Measurements from ENCODE around the gene SVBP.

Gene SVBP

DNA sequence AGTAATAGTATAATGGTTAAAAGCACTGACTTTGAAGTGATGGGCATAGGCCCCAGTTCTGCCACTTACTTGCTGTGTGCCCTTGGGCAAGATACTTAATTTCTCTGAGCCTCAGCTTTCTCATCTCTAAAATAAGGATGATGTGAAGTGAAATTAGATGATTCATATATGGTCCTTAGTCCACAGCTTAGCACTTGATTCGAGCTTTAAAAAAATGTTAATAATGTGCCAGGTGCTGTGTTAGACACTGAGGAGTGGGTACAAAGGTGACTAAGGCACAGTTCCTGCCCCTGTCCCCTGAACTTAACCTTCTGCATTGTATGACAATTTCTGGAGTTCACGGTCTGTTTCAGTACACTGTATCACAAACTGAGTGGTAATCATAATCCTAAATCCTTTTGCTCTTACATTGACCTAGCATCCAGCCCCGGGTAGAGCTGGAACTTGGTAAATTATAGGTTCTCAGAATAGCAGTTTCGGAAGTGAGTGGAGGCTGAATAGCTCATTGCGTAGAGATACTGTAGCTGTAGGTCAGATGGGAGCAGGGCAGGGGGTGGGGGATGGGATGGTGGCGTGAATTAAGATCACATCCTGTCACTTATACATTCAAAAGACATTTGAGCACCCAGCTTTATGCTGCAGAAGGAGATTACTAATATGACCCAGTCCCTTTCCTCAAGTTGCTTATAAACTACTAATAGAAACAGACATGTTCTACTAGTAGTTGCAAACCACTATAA is 30.7 kb upstream of the SVBP start:
- no peak overlapping the region for H3K27ac ChIP-seq (ENCODE audit: low read length, poor library complexity, severe bottlenecking)
- H3K9ac ChIP-seq (ENCODE audit: low read length) = peak overlapping the region; percentile 90
- peaks cover 10% of the 10 kb centered on the region for H3K9me3 ChIP-seq (ENCODE audit: control insufficient read depth, low read length)
- H3K23ac ChIP-seq (ENCODE audit: low read length in 2 of 2) = no peak overlapping the region
- peaks cover 17 to 46% of the 10 kb centered on the region in 2 experiments for H3K36me3 ChIP-seq (ENCODE audit: control insufficient read depth in 1 of 2, insufficient read depth in 2 of 2, low read depth in 1 of 2, low read length in 2 of 2)
- peaks cover 3% of the 10 kb centered on the region for H3K4me1 ChIP-seq (ENCODE audit: control insufficient read depth, insufficient read depth, low read depth, low read length)
- no peak overlapping the region for H2AFZ ChIP-seq (ENCODE audit: low read depth, low read length)
- H3K79me1 ChIP-seq (replicated peaks; ENCODE audit: low read length, poor library complexity, severe bottlenecking) = peaks cover 35% of the 10 kb centered on the region
- no peak overlapping the region for H3K4ac ChIP-seq (ENCODE audit: low read depth in 1 of 2, low read length in 2 of 2)
- H2BK120ac ChIP-seq (ENCODE audit: low read depth, low read length) = no peak overlapping the region
- H2AK5ac ChIP-seq (ENCODE audit: low read length, severe bottlenecking) = no peak overlapping the region
- H2BK12ac ChIP-seq (ENCODE audit: low read length in 2 of 2) = no peak overlapping the region
- peak overlapping the region in 1 of 2 experiments; percentile 95 for H3K4me3 ChIP-seq (ENCODE audit: insufficient read depth in 1 of 2, low read depth in 1 of 2, low read length in 2 of 2)
- WGBS = 100% methylated on average over 2 of the region's 6 CpGs
- no peak for DNase-seq
- H2BK5ac ChIP-seq (ENCODE audit: low read depth, low read length, poor library complexity, severe bottlenecking) = no peak overlapping the region
- no peak overlapping the region for H3K14ac ChIP-seq (ENCODE audit: low read length in 2 of 2)
- H2BK15ac ChIP-seq (ENCODE audit: low read depth, poor library complexity, severe bottlenecking) = no peak overlapping the region
- no peaks in the 10 kb centered on the region for H3K27me3 ChIP-seq (ENCODE audit: control insufficient read depth in 1 of 2, insufficient read depth in 1 of 2, low read length in 2 of 2)
- H3K18ac ChIP-seq (ENCODE audit: low read depth in 1 of 2, low read length in 2 of 2) = no peak overlapping the region
- H4K91ac ChIP-seq (ENCODE audit: low read length) = no peak overlapping the region
- no peak overlapping the region for H3K4me2 ChIP-seq (ENCODE audit: low read length, poor library complexity, severe bottlenecking)
- H4K8ac ChIP-seq (ENCODE audit: low read length) = no peak overlapping the region

DNA sequence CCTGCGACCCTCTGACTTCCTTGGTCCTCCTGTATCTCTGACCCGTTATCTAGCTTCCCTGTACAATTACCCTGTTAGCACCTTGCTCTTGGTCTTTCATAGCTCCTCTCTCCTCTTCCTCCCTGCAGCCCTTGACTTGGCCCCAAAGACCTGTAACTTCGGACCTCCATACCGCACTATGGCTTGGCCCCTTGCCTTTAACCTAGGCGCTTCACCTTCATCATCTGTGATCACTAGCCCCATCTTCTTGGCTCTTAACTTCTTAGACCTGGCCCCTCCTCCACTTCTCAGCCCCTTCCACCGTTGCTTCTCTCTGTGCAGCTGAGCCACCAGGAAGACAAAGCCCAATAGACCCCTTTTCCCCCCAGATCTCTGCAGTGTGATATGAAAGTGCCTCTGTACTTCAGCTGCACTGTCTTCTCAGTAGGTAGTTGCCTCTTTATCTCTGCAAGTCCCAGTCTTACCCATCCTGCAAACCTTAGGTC is 30.0 kb upstream of the SVBP start:
- 11% methylated on average over 6 of the region's 6 CpGs for WGBS

DNA sequence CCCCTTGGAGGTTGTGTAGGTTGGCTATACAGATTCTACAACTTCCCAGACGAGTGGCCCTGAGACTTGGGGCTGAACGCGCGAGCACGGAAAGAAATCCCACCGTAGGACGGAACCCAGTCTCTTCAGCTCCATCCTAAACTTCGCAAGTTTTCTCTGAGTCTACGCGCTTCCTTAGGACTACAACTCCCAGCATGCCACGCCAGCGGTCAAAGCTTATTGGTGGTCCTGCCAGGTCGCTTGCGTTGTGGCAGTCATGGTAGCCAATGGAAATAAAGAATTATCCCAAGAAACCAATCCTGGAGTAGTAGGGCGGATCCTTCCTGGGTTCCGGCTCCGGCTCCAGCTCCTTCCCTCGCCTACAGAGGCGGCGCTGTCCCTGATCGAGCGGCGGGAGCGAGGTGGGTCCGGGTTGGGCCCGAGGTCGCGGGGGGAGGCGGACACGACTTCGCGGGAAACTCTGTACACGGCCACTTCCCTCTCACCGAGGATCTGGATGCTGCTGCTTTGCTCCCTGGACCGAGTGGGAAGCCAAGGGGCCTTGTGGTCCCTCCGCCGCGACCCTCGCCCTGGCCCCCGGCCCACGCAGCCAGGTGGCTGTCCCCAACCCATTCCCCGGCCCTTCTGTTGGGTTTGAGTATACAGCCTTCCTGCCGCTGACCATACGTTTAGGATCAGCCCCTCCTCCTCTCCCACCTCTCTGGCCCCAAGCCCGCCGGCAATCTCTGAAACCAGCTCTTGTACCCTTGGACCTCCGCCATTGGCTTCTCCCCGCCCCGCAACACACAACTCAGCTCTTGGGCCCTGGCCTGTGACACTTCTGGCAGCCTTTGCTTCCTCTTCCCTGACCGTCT is 29.3 kb upstream of the SVBP start, which contains the start of gene ZNF691:
Gene ZNF691 (plus strand): TSS at position 357 of the 854 bp plus-strand sequence. CDS start 3,046 bp downstream, outside the sequence.
- Histone ChIP-seq H3K14ac (ENCODE audit: low read length in 2 of 2) (peak within 1 kb of the TSS; percentile 21 to 63), H4K91ac (ENCODE audit: low read length) (peak within 1 kb of the TSS; percentile 64), H3K4ac (ENCODE audit: low read depth in 1 of 2, low read length in 2 of 2) (peak within 1 kb of the TSS; percentile 48 to 95), H3K9me3 (ENCODE audit: control insufficient read depth, low read length) (peaks cover 5% of the 10 kb centered on the region), H2BK120ac (ENCODE audit: low read depth, low read length) (no peak within 1 kb of the TSS), H3K4me2 (ENCODE audit: low read length, poor library complexity, severe bottlenecking) (peak within 1 kb of the TSS; percentile 93), H3K23ac (ENCODE audit: low read length in 2 of 2) (peak within 1 kb of the TSS; percentile 30 to 51), H3K36me3 (ENCODE audit: control insufficient read depth in 1 of 2, insufficient read depth in 2 of 2, low read depth in 1 of 2, low read length in 2 of 2) (peaks cover 17 to 48% of the 10 kb centered on the region in 2 experiments), H3K4me1 (ENCODE audit: control insufficient read depth, insufficient read depth, low read depth, low read length) (peaks cover 3% of the 10 kb centered on the region), H2BK5ac (ENCODE audit: low read depth, low read length, poor library complexity, severe bottlenecking) (no peak within 1 kb of the TSS), H3K9ac (ENCODE audit: low read length) (peak within 1 kb of the TSS; percentile 90), H2AK5ac (ENCODE audit: low read length, severe bottlenecking) (no peak within 1 kb of the TSS), H2AFZ (ENCODE audit: low read depth, low read length) (peak within 1 kb of the TSS; percentile 72), H3K27ac (ENCODE audit: low read length, poor library complexity, severe bottlenecking) (no peak within 1 kb of the TSS), H4K8ac (ENCODE audit: low read length) (peak within 1 kb of the TSS; percentile 89), H2BK12ac (ENCODE audit: low read length in 2 of 2) (no peak within 1 kb of the TSS), H3K27me3 (ENCODE audit: control insufficient read depth in 1 of 2, insufficient read depth in 1 of 2, low read length in 2 of 2) (no peaks in the 10 kb centered on the region), H2BK15ac (ENCODE audit: low read depth, poor library complexity, severe bottlenecking) (peak within 1 kb of the TSS; percentile 30), H3K4me3 (ENCODE audit: insufficient read depth in 1 of 2, low read depth in 1 of 2, low read length in 2 of 2) (peak within 1 kb of the TSS; percentile 87 to 95), H3K79me1 (replicated peaks; ENCODE audit: low read length, poor library complexity, severe bottlenecking) (peaks cover 34% of the 10 kb centered on the region), H3K18ac (ENCODE audit: low read depth in 1 of 2, low read length in 2 of 2) (peak within 1 kb of the TSS; percentile 83 to 87)
- 1% methylated on average over 44 of the region's 50 CpGs for WGBS
- DNase-seq = peak; percentile 98

More for the DNA sequence above, 30.0 kb upstream of the SVBP start:
- Histone ChIP-seq H3K36me3 (ENCODE audit: control insufficient read depth in 1 of 2, insufficient read depth in 2 of 2, low read depth in 1 of 2, low read length in 2 of 2) (peaks cover 23 to 48% of the 10 kb centered on the region in 2 experiments), H3K9ac (ENCODE audit: low read length) (peak overlapping the region; percentile 90), H2BK12ac (ENCODE audit: low read length in 2 of 2) (no peak overlapping the region), H3K18ac (ENCODE audit: low read depth in 1 of 2, low read length in 2 of 2) (peak overlapping the region; percentile 83 to 87), H3K79me1 (replicated peaks; ENCODE audit: low read length, poor library complexity, severe bottlenecking) (peaks cover 35% of the 10 kb centered on the region), H3K4ac (ENCODE audit: low read depth in 1 of 2, low read length in 2 of 2) (peak overlapping the region in 1 of 2 experiments; percentile 95), H3K4me2 (ENCODE audit: low read length, poor library complexity, severe bottlenecking) (peak overlapping the region; percentile 63), H4K91ac (ENCODE audit: low read length) (no peak overlapping the region), H3K27me3 (ENCODE audit: control insufficient read depth in 1 of 2, insufficient read depth in 1 of 2, low read length in 2 of 2) (no peaks in the 10 kb centered on the region), H2BK5ac (ENCODE audit: low read depth, low read length, poor library complexity, severe bottlenecking) (no peak overlapping the region), H2AFZ (ENCODE audit: low read depth, low read length) (peak overlapping the region; percentile 72), H2BK15ac (ENCODE audit: low read depth, poor library complexity, severe bottlenecking) (no peak overlapping the region), H3K4me3 (ENCODE audit: insufficient read depth in 1 of 2, low read depth in 1 of 2, low read length in 2 of 2) (peak overlapping the region; percentile 87 to 95), H2BK120ac (ENCODE audit: low read depth, low read length) (no peak overlapping the region), H3K4me1 (ENCODE audit: control insufficient read depth, insufficient read depth, low read depth, low read length) (peaks cover 3% of the 10 kb centered on the region), H4K8ac (ENCODE audit: low read length) (peak overlapping the region; percentile 89), H3K9me3 (ENCODE audit: control insufficient read depth, low read length) (peaks cover 10% of the 10 kb centered on the region), H2AK5ac (ENCODE audit: low read length, severe bottlenecking) (no peak overlapping the region), H3K14ac (ENCODE audit: low read length in 2 of 2) (peak overlapping the region in 1 of 2 experiments; percentile 9), H3K27ac (ENCODE audit: low read length, poor library complexity, severe bottlenecking) (no peak overlapping the region), H3K23ac (ENCODE audit: low read length in 2 of 2) (peak overlapping the region in 1 of 2 experiments; percentile 29)
- no peak for DNase-seq

Data from mesenchymal stem cell (in vitro differentiated cells and primary cell).